HG02798 (cell line): ENCODE results near the gene PCNT.
"Not testable (repeated sequence)": the region's sequence is repeated elsewhere in the genome, so short reads cannot be mapped to it uniquely, and the experiment has no call there.

Experiments used
- ATAC-seq: cut with Tn5 transposase; IDR thresholded peaks from one replicate; pipeline ENCODE4 v1.9.1; 2021; ENCODE audit warnings: mild to moderate bottlenecking; ENCODE audit not compliant: unreplicated experiment, poor library complexity

PCNT gene

GRCh38 chr21:46356494-46357334 is 32.8 kb downstream of the PCNT start:
- ATAC-seq: peak; percentile 60

DNA sequence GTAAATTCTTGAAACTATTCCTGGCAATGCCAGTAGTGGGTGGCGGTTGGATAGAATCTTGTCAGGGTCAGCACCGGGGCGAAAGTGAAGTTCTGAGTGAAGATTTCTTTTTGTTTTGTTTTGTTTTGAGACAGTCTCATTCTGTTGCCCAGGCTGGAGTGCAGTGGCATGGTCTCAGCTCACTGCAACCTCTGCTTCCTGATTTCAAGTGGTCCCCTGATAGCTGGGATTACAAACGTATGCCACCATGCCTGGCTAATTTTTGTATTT is 33.3 kb downstream of the PCNT start:
- ATAC-seq: peak; percentile 40

- ATAC-seq: no peak
These were observed 33.9 kb downstream of the PCNT start for GRCh38 chr21:46357684-46358425.

DNA sequence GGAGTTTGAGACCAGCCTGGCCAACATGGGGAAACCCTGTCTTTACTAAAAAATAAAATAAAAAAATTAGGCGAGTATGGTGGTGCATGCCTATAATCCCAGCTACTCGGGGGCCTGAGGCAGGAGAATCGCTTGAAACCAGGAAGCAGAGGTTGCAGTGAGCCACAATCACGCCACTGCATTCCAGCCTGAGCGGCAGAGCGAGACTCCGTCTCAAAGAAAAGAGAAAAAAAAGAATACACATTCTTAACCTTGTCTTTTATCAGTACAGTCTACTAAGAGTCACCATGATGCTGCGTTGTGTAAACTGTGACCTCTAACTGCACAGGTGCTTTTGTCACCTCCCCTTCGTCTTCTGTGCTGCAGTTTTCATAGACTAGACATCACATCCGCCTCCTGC is 37.2 kb downstream of the PCNT start:
- ATAC-seq: no peak

- no peak for ATAC-seq
These were observed 38.0 kb downstream of the PCNT start for GRCh38 chr21:46361935-46362334.

DNA sequence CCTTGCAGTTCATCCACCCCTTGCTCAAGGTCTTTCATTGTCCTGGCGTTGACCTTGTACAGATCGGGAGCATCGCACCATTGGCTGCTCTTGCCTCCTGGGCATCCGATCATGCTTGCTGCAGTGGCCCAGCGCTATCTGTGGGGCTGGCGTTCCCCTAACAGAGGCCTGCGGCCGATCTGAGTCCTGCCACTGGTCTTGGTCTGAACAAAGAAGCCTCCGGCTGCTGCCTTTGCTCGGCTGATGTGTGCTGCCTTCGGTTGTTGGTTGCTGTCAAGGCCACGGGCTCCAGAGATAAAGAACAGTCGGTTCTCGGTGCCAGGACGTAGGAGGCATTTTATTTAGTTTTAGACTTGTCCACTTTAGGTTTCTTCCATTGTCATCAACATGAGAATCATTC is 39.0 kb downstream of the PCNT start:
- no peak for ATAC-seq

- no peak for ATAC-seq
These were observed 39.7 kb downstream of the PCNT start for GRCh38 chr21:46363698-46364097.

GRCh38 chr21:46366091-46366490 is 42.1 kb downstream of the PCNT start:
- ATAC-seq: no peak

DNA sequence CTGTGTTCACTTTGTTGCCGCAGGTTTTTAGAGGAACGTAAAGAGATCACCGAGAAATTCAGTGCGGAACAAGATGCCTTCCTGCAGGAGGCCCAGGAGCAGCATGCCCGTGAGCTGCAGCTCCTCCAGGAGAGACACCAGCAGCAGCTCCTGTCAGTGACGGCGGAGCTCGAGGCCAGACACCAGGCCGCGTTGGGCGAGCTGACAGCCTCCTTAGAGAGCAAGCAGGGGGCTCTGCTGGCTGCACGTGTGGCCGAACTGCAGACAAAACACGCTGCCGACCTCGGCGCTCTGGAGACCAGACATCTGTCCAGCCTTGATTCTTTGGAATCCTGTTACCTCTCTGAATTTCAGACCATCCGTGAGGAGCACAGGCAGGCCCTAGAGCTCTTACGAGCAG is 42.6 kb downstream of the PCNT start:
- no peak for ATAC-seq

GRCh38 chr21:46366966-46367365 is 43.0 kb downstream of the PCNT start:
- ATAC-seq: no peak

DNA sequence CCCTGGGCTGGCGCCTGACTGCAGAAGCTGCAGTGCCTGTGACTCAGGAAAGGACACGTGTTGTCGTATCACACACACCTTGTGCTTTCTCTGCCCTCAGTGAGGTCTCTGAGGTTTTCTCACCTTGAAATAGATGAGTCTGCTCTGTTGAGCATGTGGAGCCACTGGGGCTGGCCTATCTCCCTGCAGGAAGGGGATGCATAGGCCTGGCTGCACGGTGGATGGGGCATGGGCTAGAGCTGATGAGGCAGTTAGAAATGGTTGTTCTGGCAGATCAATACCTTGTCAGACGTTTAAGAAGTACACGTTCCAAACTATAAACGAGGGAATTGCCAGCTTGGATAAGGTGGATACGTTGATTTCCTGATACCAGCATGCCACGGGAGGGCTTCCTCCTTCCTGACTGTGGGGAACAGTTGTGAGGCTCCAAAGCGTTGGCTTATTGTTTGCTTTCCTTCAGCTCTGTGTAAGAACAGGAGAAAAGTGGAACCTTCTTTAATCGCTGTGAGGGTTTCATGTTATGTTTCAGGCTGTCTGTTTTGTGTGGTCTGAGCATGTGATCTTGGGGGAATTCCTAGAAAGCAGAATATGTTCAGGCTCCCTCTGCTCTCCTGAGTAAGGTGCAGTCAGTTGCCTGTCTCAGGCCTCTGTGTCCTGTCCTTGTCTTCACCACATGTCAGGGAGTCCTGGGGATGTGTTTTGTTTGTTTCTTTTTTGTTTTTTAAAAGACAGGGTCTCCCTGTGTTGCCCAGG is 44.8 kb downstream of the PCNT start:
- ATAC-seq: peak; percentile 65

- ATAC-seq: no peak
These were observed 45.7 kb downstream of the PCNT start for GRCh38 chr21:46369520-46370235.

DNA sequence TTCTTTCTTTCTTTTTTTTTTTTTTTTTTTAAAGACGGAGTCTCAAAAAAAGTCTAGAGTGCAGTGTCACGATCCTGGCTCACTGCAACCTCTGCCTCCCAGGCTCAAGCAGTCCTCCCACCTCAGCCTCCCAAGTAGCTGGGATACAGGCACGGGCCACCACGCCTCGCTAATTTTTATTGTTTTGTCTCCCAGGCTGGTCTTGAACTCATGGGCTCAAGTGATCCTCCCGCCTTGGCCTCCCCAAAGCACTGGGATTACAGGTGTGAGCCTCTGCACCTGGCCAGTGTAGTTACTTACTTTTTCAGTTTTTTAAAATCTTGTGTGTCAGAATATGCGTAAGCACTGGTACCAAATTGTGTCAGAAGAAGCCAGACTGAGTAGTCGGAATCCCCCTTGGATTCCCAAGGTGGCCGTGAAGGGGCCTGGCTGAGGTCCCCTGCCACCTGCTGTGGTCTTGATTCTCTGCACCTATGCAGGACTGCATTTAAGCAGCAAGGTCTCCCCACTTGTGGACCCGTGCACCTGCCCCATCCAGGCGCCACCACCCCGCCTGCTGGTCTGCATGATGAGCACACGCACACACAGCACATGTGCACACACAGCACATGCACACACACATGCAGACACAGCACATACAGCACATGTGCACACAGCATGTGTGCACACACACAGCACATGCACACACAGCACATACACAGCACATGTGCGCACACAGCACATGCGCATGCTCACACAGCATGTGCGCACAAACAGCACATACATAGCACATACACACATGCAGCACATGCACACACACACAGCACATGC is 47.5 kb downstream of the PCNT start:
- ATAC-seq: no peak

- ATAC-seq: no peak
These were observed 48.1 kb downstream of the PCNT start for GRCh38 chr21:46372014-46372485.

DNA sequence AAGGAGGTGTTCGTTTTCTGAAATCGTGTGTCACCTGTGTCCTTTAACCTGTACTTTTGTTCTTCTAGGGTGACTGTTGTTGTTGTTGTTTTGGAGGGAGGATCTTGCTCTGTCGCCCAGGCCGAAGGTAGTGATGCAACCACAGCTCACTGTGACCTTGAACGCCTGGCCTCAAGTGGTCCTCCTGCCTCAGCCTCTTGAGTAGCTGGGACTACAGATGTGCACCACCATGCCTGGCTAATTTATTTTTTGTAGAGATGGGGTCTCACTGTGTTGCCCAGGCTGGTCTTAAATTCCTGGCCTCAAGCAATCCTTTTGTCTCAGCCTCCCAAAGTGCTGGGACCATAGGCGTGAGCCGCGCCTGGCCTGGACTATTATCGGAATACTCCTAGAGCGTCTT is 49.0 kb downstream of the PCNT start:
- not testable (repeated sequence) for ATAC-seq

GRCh38 chr21:46374761-46375389 is 50.9 kb downstream of the PCNT start:
- no peak for ATAC-seq

- no peak for ATAC-seq
These were observed 51.7 kb downstream of the PCNT start for GRCh38 chr21:46375560-46376230.

DNA sequence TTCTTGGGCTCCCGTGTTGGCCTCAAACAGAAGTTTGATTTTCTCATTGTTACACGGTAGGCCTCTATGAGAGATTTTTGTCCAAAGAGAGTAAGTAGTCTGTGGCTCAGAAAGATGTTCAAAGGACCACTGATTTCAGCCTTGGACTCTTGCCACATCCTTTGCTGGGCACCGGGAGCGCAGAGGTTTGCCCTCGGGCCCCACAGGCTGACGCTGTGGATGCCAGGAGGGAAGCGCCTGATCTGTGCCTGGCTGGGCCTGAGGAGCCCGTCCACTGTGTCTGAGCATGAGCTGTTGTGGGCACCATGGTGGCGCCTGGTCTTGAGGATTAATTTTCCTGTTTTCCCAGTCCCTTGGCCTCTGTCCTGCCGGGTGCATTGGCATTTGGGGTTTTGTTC is 52.3 kb downstream of the PCNT start:
- no peak for ATAC-seq
